HG03025 (cell line): ENCODE data around the gene LSP1.

ENCODE experiments used
- ATAC-seq: cut with Tn5 transposase; IDR thresholded peaks from one replicate; pipeline ENCODE4 v1.9.1; 2021; ENCODE audit warnings: mild to moderate bottlenecking, moderate library complexity; ENCODE audit not compliant: unreplicated experiment, low FRiP score

The LSP1 gene

GRCh38 chr11:1888347-1888753, 35.5 kb downstream of the LSP1 start:
- ATAC-seq: no peak

- ATAC-seq: no peak
Measured at GRCh38 chr11:1888811-1889210, 35.9 kb downstream of the LSP1 start.

- ATAC-seq: no peak
Measured at GRCh38 chr11:1889224-1889930, 36.5 kb downstream of the LSP1 start.

GRCh38 chr11:1889941-1890855, 37.3 kb downstream of the LSP1 start:
- no peak for ATAC-seq

- no peak for ATAC-seq
Measured at GRCh38 chr11:1890856-1891830, 38.3 kb downstream of the LSP1 start.

GRCh38 chr11:1891831-1892115, 38.9 kb downstream of the LSP1 start, which contains the start of gene PRR33:
PRR33 (minus strand) TSS chr11:1891895; CDS start chr11:1890584, 1,311 bp downstream.
- ATAC-seq: no peak

- ATAC-seq: no peak
Measured at GRCh38 chr11:1892116-1892515, 39.2 kb downstream of the LSP1 start.

GRCh38 chr11:1892558-1892957, 39.7 kb downstream of the LSP1 start:
- no peak for ATAC-seq

- ATAC-seq: no peak
Measured at GRCh38 chr11:1893581-1894359, 40.9 kb downstream of the LSP1 start.

GRCh38 chr11:1894759-1895158, 41.9 kb downstream of the LSP1 start:
- no peak for ATAC-seq

- ATAC-seq: no peak
Measured at GRCh38 chr11:1896468-1896867, 43.6 kb downstream of the LSP1 start.

- ATAC-seq: no peak
Measured at GRCh38 chr11:1896923-1897322, 44.0 kb downstream of the LSP1 start.

- no peak for ATAC-seq
Measured at GRCh38 chr11:1899090-1899489, 46.2 kb downstream of the LSP1 start.

- no peak for ATAC-seq
Measured at GRCh38 chr11:1899686-1900085, 46.8 kb downstream of the LSP1 start.

GRCh38 chr11:1906181-1906580, 53.3 kb downstream of the LSP1 start:
- no peak for ATAC-seq

GRCh38 chr11:1906611-1907423, 53.9 kb downstream of the LSP1 start:
- ATAC-seq: no peak

- ATAC-seq: no peak
Measured at GRCh38 chr11:1908618-1909017, 55.7 kb downstream of the LSP1 start.

GRCh38 chr11:1909524-1909923, 56.6 kb downstream of the LSP1 start:
- ATAC-seq: no peak

- ATAC-seq: no peak
Measured at GRCh38 chr11:1912289-1912878, 59.5 kb downstream of the LSP1 start.
